ENCODE measurements around the gene ADAMTSL4.
"Not testable (repeated sequence)": the region's sequence is repeated elsewhere in the genome, so short reads cannot be mapped to it uniquely, and the experiment has no call there.

ADAMTSL4 gene

DNA sequence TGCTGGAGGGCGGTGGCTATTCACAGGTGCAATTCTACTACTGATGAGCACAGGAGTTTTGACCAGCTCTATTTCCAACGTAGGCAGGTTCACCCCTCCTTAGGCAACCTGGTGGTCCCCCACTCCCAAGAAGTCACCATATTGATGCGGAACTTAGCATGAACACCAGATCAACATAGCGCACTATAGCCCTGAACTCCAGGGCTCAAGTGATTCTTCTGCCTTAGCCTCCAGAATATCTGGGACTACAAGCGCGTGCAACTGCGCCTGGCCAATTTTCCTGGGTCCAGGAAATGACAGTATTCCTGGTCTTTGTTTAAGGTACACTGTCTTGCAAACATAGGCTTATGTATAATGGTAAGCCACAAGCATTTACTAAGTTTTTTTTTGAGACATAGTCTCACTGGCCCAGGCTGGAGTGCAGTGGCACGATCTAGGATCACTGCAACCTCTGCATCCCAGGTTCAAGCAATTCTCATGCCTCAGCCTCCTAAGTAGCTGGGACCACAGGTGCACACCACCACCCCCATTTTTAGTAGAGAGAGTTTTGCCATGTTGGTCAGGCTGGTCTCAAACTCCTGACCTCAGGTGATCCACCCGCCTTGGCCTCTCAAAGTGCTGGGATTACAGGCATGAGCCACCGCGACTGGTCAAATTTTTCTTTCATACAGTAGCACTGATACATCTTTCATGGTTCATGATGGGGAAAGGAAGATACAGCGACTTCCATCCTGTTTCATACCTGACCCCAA, 17.6 kb downstream of the ADAMTSL4 start:
- in situ Hi-C loops (cut with MboI; ENCODE audit: low sequenced_read_pairs) = no loop called here

DNA sequence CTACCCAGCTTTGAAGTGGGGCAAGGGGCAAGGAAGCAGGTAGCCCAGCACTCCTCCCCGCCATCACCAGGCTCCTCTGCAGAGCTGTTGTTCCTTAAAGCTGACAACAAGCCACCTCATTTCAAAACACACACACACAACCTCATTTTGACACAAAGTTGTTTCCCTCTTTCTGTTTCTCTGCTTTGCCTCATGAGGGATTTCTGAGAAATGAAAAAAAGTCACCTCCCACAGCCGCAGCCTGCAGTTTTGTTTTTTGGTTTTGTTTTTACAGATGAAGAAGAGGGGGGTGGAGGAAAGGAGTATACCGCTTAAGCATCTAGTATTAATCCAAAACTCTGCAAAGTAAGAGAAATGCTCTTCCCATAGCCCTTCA, 18.1 kb downstream of the ADAMTSL4 start:
- in situ Hi-C loops (cut with MboI; ENCODE audit: low sequenced_read_pairs) = no loop called here

DNA sequence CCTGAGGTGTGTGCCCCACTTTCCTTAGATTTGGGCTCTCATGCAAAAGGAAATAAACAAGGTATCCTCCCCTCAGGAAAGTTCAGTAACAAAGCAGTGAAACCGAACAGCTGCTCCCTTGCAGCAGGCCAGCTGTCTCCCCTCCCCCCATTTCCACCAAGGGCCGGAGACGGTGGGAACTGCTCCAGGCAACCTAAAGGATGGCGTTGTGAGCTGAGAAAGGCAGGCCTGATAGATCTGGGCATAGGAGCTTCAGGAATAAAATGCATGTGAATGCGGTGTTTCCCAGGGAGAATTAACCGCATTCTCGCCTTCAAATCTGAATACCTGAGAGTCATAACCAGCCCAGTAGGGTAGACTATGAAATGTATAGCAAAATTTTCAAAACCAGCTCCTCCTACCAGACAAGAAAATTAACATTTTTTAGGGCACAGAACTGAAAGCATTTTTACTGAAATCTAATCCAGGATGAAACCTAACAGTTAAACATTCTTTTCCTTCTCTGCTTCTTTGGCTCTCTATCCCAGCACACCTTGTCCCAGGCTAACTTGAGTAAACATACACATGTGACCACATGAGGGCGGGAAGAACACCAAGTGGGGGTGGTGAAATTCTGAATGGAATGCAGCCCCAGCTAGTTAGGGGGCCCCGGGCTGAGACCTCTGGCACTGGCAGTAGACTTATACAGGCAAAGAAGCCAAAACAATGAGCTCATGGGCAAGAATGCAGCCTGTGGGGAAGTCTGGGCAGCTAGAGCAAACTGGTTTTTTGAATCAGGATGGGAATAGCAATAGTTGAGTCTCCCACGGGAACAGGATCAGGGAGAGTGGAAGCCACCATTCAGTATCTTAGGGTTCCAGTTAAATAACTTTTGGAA, 18.7 kb downstream of the ADAMTSL4 start:
- in situ Hi-C loops (cut with MboI; ENCODE audit: low sequenced_read_pairs) = no loop called here

DNA sequence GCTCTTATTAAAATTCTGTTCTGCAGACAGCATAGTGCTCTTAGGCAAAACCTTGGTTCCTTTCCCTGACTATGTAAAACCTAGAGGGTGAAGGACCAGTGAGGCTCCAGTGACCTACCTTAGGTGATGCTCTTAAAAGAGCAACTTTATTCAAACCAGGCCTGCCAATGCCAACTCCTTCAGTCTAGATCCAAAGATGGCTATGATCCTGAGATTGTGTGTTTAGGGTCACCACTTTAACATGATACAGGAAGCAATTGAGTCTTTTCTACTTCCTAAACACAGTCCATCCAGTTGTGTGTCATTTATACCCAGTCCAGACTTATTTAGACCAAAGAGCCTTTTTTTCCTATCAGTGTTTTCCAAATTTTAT, 19.4 kb downstream of the ADAMTSL4 start:
- in situ Hi-C loops (cut with MboI; ENCODE audit: low sequenced_read_pairs) = no loop called here

DNA sequence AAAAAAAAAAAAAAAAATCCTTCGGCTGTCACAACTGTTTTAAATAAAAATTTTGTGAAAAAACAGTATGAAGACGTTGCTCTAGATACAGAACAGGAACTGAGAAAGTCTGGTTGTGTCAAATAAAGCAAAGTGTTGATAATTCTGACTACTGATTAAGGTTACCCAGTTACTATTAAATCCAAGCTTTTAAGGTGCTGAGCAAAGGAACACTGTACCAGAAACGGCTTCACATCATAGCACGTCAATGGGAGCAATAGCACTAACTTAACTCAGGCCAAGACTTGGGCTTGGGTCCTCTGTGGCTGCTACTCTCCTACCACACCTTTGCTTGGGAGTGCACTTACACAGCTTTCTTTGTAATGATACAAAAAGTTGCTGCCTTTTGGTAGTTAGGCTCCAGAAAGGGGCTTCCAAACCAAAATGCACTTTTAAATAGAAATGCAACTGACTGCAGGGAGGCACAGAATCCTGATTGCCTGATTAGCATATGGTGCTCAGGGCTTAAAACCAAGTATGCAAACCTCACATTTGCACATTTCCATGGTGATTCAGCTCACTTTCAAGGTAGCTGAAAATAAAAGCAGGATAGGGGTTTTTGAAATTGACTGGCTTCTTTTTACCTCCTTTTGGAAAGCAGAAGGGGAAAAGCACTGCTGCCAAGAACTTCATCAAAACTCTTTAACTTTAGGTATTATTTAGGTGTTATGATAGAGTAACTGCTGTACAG, 23.9 kb downstream of the ADAMTSL4 start:
- in situ Hi-C loops (cut with MboI; ENCODE audit: low sequenced_read_pairs) = no loop called here

DNA sequence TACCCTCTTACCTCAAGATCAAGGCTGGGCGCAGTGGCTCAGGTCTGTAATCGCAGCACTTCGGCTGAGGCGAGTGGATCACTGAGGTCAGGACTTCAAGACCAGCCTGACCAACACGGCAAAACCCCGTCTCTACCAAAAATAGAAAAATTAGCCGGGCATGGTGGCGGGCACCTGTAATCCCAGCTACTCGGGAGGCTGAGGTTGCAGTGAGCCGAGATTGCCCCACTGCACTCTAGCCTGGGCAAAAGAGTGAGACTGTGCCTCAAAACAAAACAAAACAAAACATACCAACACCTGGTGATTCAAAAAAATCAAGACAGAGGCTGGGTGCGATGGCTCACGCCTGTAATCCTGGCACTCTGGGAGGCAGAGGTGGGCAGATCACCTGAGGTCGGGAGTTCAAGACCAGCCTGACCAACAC, 24.5 kb downstream of the ADAMTSL4 start:
- in situ Hi-C loops (cut with MboI; ENCODE audit: low sequenced_read_pairs) = not testable (repeated sequence)

DNA sequence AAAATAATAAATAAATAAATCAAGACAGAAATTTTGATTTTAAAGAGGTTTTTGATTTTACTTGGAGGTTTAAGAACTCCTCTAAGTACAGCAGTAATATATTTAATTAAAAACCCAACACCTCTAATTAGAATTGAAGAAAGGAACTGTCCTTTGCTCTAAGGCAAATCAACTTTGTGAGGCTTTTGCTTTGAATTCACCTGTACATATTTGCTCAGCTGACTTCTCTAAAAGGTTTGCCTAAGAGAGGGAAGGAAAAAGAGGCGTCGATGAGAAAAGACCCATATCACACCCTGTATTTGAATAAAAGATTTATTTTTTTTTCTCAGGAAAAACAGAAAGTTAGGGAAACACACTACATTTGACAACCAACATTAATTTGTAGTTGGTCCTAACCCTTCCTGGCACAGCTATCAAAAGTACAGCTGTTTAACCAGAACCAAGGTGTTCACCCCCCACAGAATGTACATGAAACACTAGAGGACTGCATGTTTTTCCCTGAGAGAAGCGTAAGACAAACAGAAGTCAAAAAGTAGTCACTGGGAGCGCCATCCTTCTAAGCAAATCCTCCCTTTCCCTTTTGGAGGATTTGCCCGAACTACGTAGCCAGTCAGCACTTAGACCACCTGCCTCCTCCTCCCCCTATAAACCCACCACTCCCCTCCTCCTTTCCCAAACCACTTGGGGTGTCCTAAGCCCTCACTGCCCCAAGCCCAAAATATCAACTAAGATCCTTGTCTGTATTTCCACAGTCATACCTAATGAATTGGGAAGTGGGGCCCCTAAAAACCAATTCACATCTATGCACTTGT, 25.3 kb downstream of the ADAMTSL4 start:
- in situ Hi-C loops (cut with MboI; ENCODE audit: low sequenced_read_pairs) = no loop called here

DNA sequence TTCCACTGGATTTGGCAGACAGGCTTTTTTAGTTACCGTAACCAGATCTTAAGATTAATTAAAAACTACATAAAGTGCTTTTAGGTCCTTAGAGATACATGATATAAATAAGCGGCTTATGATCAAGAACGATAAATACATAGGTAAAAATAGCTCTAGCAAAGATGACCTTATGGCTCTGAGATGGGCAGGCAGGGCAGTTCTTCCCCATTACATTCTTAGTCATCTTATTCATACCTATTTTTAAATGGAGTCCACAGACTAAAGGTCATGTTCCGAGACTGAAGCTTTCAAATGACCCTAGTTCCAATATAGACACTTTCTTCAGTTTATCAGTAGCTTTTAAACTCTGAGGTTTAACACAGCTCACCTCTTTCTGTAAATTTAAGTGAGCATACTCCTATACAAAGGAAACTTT, 25.9 kb downstream of the ADAMTSL4 start:
- in situ Hi-C loops (cut with MboI; ENCODE audit: low sequenced_read_pairs) = no loop called here

DNA sequence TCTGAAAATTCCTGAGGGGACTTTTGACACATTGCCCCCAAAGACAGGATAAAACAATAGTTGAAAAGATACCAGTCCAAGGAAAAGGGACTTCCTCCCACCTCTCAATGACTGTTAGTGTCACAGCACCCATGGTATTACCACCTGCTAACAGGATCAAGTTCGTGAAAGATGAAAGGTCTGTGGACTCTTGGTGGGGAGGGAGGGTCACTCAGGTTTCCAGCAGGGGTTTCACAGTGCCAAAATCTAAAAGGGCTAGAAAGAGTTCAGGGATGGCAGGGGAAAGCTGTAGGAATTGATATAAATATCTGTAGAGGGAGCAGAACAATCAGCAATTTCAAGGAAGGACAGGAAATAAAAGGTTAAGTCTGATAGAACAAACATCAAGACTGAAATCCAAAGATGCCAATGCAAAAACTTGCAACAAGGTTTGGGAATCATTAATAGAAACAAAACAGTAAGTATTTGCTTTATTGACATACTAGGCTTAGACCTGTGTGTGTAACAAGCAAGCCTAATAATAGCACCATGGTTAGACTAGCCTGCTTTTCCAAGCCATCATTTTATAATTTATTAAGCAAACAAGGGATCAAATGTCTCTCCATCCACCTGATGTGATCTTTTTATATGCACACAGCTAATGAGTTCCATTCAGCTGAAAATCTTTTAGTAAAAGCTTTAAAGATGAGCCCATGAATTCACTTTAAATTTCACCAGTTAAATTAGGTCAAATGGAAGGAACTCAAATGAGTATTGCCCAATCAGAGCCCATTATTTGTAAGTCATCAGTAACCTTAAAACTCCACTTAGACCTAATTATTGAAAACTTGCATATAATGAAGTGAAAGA, 26.5 kb downstream of the ADAMTSL4 start:
- in situ Hi-C loops (cut with MboI; ENCODE audit: low sequenced_read_pairs) = no loop called here

DNA sequence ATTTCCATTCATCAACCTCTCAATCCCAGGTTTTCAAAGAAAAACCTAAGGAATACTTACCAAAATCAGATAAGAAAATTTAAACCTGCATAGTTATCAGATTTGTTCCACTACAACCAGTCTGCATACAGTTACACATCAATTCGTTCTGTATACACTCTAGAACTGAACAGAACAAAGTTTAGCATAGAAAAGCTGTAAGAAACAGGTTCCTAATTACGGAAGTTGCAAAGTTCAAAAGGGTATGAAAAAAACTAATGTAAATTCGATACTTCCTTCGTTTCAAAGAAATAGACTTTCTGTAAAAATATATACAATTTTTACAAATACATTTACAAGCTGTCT, 27.1 kb downstream of the ADAMTSL4 start:
- in situ Hi-C loops (cut with MboI; ENCODE audit: low sequenced_read_pairs) = no loop called here

DNA sequence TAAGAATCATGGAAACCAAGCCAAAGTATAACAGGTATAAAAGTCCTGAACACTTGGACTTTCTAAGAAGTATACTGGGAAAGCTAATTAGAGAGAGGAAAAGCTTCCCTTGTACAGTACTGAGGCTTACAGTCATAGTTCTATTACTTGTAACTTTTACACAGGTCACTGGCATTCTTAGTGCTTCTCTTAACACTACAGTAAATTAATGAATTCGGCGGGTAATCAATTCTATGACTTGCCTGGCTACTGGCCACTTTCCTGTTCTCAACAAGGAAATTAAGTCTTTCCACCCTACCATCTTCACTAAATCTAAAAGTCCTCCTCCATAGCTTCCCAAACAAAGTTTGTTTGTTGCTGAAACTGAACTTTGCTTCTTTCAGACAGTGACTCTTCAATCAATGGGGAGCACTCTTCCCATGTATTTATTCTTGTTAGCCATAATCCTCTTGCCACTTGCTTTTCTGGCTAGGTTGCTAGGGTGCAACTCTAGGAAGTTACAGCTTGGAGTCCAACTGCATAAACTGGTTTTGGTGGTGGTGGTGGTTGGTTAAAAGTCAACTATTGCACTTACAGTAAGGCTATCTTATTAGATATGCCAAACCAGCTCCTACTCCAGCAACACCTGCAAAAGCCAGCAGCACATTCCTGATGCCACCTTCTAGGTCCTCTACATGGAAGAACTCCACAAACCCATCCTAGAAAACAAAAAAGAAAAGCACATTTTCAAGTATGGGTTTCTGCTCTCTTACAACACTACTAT, 27.8 kb downstream of the ADAMTSL4 start:
- in situ Hi-C loops (cut with MboI; ENCODE audit: low sequenced_read_pairs) = no loop called here

DNA sequence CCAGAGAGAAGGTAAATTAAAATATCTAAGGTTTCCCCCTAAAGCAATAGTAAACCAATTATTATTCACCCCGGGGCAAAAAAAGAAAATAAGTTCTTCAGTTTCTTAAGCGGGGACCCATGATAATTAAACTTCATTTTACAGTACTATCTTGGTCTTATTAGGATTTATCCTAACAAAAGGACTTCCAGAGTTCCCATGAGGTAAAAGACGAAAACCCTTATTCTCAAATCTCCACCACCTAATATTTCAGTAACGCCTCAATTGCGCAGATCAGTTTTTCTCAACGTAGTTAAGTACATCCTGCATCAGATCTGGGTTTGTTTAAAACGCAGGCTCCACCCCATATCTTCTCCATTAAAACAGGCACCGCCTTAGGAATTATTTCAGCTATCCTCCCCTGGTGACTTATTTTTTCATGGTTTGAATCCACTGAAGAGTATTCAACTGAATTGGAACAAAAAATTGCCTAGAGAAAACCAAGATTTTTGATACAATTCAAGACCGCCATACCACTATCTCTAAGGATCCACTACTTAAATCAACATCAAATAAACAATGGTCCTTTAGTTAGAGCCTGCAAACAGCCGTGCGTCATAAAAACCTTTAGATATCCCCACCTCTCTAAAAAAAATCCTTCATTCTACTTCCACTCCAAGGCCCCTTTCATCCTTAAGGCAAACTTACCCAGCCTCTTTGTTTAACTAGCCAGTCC, 28.5 kb downstream of the ADAMTSL4 start:
- in situ Hi-C loops (cut with MboI; ENCODE audit: low sequenced_read_pairs) = no loop called here

DNA sequence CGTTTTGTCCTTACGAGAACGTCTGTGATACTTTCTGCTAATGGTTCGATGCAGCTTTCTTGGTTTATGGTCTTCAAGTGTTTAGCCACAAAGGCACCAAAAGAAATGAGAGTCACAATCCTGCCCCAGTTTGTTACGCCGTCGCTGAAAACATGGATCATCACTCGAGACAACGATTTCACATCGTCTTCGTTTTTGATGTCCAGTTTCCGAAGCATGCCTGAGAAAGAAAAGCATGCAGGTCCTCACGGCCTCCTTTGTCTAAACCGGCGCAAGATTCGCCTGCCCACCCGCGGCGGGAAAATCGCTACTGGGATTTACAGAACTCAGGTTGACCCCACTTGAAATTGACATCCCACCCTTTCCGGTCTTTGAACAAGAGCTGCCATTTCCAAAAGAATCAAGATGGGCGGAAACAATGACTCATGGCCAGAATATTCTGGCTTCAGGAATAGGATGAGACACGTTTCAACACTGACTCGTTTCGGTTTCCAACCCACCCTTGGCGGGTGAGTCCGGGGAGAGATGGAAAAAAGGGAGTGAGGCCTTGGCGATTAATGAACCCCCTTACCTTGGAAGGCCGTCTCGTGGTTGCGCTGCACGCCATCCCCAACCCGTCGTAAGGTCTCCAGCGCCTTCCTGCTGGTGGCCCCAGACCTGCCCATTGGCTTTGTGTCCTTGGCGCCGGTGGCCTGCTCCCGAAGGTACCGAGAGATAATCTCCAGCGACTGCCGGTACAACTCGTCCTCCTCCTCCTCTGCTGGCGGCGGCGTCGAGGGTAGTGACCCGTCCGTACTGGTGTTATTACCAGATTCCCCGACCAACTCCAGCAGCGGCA, 29.3 kb downstream of the ADAMTSL4 start:
- in situ Hi-C loops (cut with MboI; ENCODE audit: low sequenced_read_pairs) = no loop called here

DNA sequence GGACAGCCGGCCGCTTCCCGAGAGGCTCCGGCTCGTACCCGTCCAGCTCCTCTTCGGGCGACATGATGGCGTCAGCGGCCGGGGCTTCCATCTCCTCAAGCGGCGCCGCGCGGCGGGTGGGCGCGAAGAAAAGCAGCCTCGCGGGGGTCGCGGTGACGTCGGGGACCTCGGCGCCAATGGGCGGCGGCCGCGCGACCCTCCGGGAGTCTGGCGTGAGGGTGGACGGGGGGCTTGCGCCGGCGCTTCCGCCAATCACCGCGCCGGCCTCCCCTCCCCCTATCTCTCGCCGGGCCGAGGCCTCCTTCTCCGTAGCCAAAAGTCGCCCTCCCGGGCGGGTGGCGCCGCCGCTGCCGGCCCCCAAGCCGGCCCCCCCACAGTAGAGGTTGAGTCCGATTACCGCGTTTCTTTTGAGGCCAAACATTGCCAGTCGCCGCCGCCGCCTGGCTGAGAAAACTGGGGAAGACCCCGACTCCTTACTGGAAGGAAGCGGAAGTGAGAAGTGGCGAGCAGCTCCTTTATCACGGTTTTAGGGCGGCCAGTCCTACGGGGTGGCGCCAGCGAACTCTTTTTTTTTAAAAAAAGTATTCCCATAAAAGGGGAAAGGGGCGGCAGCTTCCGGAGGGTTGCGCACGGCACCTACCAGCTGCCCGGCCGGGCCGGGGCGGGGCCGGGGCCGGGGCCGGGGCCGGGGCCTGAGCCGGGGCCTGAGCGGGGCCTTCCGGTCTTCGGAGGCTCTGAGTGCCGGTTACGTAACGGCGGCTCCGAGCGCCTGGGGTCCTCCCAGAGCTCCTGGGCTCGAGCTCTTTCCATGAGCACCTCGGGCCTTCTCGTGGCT, 30.1 kb downstream of the ADAMTSL4 start, which contains the start of gene MCL1:
Gene MCL1, minus strand, starts transcription at position 501 of the 835 bp plus-strand sequence. Its CDS starts 80 bp downstream, at position 421.
- in situ Hi-C loops (cut with MboI; ENCODE audit: low sequenced_read_pairs) = no loop called here

DNA sequence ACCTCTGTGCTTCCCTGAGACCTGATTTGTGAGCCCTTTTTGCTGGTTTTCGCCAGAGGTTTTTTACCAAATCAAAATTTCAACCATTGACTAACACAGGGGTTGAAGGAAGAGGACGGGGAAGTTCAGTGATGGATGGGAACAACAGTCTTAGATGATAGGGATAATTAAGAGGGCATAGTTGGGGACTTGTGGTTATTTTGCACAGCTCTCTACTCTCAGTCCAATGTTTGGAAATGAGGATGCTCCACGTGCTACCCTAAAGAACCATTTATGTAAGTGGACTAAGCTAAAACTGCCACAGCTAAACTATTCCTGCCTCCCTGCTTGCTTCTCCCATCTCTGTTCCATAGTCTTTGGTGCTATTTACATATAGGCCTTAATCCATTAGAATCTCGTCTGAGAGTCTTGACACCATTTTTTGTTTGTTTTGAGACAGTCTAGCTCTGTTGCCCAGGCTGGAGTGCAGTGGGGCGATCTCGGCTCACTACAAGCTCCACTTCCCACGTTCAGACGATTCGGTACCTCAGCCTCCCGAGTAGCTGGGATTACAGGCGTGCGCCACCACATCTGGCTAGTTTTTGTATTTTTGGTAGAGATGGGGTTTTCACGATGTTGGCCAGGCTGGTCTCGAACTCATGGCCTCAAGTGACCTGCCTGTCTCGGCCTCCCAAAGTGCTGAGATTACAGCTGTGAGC, 30.9 kb downstream of the ADAMTSL4 start:
- in situ Hi-C loops (cut with MboI; ENCODE audit: low sequenced_read_pairs) = no loop called here

DNA sequence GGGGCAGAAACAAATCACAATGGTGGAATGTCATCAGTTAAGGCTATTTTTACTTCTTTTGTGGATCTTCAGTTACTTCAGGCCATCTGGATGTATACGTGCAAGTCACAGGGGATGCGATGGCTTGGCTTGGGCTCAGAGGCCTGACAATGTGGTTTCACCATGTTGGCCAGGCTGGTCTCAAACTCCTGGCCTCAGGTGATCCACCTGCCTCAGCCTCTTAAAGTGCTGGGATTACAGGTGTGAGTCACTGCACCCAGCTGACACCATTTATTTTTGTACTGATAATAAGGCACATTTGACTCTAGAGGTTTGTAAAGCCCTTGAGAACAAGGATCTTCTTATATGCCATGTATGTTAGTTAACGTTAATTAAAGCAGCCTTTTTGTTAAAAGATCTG, 31.8 kb downstream of the ADAMTSL4 start:
- in situ Hi-C loops (cut with MboI; ENCODE audit: low sequenced_read_pairs) = not testable (repeated sequence)
